Left lung (tissue), 10 donors: Measurements from ENCODE around the gene FHIT. TPM values are rescaled to one million over a fixed set of nuclear protein-coding genes. Genes with fewer than 3 reads are reported as not detected.

Experiments
- ATAC-seq: fragments of 200-7000 bp; cut with Tn5 transposase; one replicate; pipeline ENCODE4 v1.9.1; 2020; ENCODE audit warnings: moderate library complexity
- DNase-seq, 4 donors: peaks; one replicate each; pipeline ENCODE4 v3.0.0-alpha.2; 2013 to 2020
- H3K27ac ChIP-seq, 2 donors: fragments of 200-600 bp; sonication (generic) in 1 of 2; one replicate each; pipeline versions ENCODE4 v1.5.0 to v1.8.0; 2020 to 2021
- H3K27me3 ChIP-seq, 2 donors: fragments of 200-600 bp; sonication (generic) in 1 of 2; one replicate each; pipeline versions ENCODE4 v1.5.0 to v1.8.0; 2020 to 2021
- H3K36me3 ChIP-seq, 2 donors: fragments of 200-600 bp; sonication (generic) in 1 of 2; one replicate each; pipeline versions ENCODE4 v1.5.0 to v1.8.0; 2020 to 2021
- H3K4me1 ChIP-seq, 2 donors: fragments of 200-600 bp; one replicate each; pipeline ENCODE4 v1.8.0; 2021
- H3K4me3 ChIP-seq, 2 donors: fragments of 200-600 bp; sonication (generic) in 1 of 2; one replicate each; pipeline versions ENCODE4 v1.5.0 to v1.8.0; 2020 to 2021; ENCODE audit warnings: mild to moderate bottlenecking in 1 of 2
- H3K9me3 ChIP-seq, 2 donors: fragments of 200-600 bp; sonication (generic) in 1 of 2; one replicate each; pipeline versions ENCODE4 v1.5.0 to v1.8.0; 2020 to 2021
- intact Hi-C, 2 donors: fragments of 100-400 bp; cut with DNase I; formaldehyde crosslinking; loops; one replicate each; pipeline versions ENCODE4 v1.11.2 to v1.14.2; 2022
- polyA plus RNA-seq, 6 donors: library from polyadenylated mRNA; unstranded; fragments of 120-200 nt; gene quantifications; one replicate each; pipeline ENCODE4 v1.2.1, GENCODE V29; 2013; ENCODE audit not compliant: insufficient read length in 6 of 6
- total RNA-seq, 2 donors: library from RNA; stranded (reverse); fragmentation: NEBNext Ultra II Directional; extraction: Animal tissue kit (Norgen Biotek cat#: 25700); gene quantifications; one replicate each; pipeline ENCODE4 v1.2.1, GENCODE V29; 2021
- TF ChIP-seq, protein P1 (sequence below), 2 donors: fragments of 200-600 bp; sonication (generic) in 1 of 2; IDR thresholded peaks; one replicate each; pipeline versions ENCODE4 v1.5.0 to v1.8.0; 2021; ENCODE audit warnings: antibody characterized with exemption in 2 of 2
- donor health status: DM: no; HTN: yes; CAD: no.
- donor health status: DM: no; HTN: no; CAD: no.

Gene FHIT
- total and polyA plus RNA-seq, 8 donors, result 8.5 to 16.3 (median 9.7) TPM

DNA sequence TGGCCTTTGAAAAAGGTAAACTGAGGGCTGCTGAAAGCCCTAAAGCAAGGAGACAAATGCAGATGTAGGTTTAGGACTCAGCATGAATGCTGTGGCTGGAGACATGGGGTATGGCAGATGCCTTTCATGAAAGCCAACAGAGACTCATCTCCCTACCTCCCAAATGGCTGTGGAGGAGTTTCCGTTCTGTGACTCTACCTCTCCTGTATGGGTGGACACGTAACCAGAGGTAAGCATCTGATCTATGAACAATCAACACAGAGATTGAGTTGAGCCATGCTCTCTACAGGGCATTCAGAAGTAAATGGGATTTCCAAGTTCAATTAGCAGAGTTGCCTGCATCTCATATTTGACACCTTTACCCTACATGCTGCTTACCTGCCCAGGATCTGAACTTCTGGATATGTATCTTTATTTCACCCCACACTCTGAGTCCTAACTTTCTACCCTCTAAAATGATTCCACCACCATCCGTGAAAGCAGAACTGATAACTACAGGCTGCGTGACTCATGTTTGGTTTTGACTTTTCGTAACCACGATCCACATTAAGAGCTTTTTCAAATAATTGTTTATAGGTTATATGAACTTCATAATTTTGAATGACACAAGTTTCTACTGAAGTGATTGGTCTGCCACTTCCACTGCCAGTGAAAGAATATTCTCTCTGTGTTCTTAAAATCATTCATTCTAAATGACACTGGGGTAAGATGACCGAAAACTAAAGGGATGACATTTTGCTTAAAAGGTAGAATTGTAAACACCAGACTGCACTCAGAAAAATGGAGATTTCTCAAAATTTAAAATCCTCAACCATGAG is 1058.7 kb downstream of the FHIT start:
- Histone ChIP-seq H3K36me3 (no peaks in the 10 kb centered on the region), H3K9me3 (no peaks in the 10 kb centered on the region), H3K4me3 (no peak overlapping the region), H3K27ac (no peak overlapping the region), H3K4me1 (no peaks in the 10 kb centered on the region), H3K27me3 (no peaks in the 10 kb centered on the region)
- DNase-seq (no peak), ATAC-seq (no peak)
- TF ChIP-seq, protein P1, sequence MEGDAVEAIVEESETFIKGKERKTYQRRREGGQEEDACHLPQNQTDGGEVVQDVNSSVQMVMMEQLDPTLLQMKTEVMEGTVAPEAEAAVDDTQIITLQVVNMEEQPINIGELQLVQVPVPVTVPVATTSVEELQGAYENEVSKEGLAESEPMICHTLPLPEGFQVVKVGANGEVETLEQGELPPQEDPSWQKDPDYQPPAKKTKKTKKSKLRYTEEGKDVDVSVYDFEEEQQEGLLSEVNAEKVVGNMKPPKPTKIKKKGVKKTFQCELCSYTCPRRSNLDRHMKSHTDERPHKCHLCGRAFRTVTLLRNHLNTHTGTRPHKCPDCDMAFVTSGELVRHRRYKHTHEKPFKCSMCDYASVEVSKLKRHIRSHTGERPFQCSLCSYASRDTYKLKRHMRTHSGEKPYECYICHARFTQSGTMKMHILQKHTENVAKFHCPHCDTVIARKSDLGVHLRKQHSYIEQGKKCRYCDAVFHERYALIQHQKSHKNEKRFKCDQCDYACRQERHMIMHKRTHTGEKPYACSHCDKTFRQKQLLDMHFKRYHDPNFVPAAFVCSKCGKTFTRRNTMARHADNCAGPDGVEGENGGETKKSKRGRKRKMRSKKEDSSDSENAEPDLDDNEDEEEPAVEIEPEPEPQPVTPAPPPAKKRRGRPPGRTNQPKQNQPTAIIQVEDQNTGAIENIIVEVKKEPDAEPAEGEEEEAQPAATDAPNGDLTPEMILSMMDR (IDR thresholded peaks at IDR 0.05), result no peak
- intact Hi-C loops, result no loop called here

DNA sequence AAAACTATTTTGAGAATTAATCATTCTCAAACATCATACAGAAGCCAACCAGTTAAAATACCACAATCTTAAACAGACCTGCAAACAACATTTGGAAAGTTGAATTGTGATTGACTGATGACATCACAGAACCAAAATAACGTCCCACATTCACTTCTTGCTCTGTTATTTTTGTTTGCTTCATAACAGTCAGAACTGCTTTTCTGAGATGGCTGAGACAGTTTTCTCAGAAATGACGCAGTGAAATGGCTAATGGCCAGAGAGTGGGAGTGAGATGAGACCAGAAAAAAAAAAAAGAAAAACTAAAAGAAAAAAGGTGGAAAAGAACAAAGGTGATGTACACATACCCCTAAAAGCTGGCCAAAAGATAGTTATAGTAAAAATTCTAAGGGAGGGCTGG is 1061.2 kb downstream of the FHIT start:
- Histone ChIP-seq H3K9me3 (no peaks in the 10 kb centered on the region), H3K27ac (no peak overlapping the region), H3K36me3 (no peaks in the 10 kb centered on the region), H3K27me3 (no peaks in the 10 kb centered on the region), H3K4me1 (no peaks in the 10 kb centered on the region), H3K4me3 (no peak overlapping the region)
- intact Hi-C loops, result no loop called here
- no peak for DNase-seq
- TF ChIP-seq, protein P1 (IDR thresholded peaks at IDR 0.05), result no peak
- no peak for ATAC-seq

DNA sequence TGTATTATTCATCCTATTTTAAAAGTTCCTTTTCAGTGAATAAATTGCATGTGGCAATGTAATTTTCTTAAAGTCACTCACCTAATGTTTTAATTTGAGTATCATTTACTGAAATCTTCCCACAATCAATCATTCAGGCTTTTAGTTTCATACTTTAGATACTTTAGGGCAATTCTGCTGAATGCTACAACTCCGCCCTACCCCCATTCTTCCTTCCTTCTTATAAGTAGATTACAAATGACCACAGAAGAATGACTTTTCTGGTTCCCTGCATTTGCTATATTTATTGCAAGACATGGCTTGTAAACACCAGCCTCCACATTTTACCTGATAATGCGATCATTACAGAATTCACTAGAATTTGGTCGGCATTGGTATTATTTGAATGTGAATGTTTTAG is 1061.9 kb downstream of the FHIT start:
- Histone ChIP-seq H3K27ac (no peak overlapping the region), H3K4me1 (no peaks in the 10 kb centered on the region), H3K36me3 (no peaks in the 10 kb centered on the region), H3K9me3 (no peaks in the 10 kb centered on the region), H3K27me3 (no peaks in the 10 kb centered on the region), H3K4me3 (no peak overlapping the region)
- TF ChIP-seq, protein P1 (IDR thresholded peaks at IDR 0.05), result no peak
- no peak for ATAC-seq
- intact Hi-C loops, result no loop called here
- no peak for DNase-seq

DNA sequence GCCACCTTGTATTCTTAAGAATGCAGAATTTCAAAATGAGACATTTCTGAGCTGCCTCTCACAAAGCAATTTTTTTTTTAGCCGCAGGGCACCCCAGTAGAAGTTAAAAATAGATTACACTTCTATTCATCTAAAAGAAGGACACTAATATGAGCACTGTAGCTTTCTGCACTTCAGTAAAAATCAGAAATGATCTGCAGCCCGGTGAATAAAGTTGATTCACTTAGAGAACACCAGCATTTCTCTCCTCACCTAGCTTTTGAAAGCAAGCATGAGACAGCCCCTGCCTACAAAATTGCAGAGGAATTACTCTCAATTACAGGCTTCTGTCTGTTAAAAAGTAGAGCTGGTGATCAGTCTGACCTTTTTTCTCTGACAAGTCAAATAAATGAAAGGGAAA is 1062.4 kb downstream of the FHIT start:
- DNase-seq (no peak), ATAC-seq (no peak)
- Histone ChIP-seq H3K27me3 (no peaks in the 10 kb centered on the region), H3K9me3 (no peaks in the 10 kb centered on the region), H3K4me3 (no peak overlapping the region), H3K36me3 (no peaks in the 10 kb centered on the region), H3K4me1 (no peaks in the 10 kb centered on the region), H3K27ac (no peak overlapping the region)
- intact Hi-C loops, result no loop called here
- TF ChIP-seq, protein P1 (IDR thresholded peaks at IDR 0.05), result no peak

DNA sequence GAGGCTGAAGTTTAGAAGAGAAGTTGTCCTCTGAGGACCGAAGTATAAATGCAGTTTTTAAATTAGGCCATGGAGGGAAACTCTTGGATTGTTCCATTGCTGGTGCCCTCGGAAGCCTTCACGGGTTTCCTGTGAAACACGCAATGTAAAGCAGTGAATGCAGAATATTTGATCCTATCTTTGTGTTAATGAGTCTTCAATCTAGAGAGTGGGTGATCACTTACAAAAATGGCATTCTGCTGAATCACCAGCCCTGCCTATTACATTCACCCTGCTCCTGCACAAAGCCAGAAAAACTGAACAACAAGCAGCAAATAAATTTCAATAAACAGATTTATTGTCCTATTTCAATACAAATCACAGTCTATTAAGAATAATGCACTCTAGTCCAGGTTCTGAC is 1063.9 kb downstream of the FHIT start:
- no peak for DNase-seq
- intact Hi-C loops, result no loop called here
- H3K4me3 ChIP-seq, result no peak overlapping the region
- no peaks in the 10 kb centered on the region for H3K4me1 ChIP-seq
- TF ChIP-seq, protein P1 (IDR thresholded peaks at IDR 0.05), result no peak
- no peaks in the 10 kb centered on the region for H3K36me3 ChIP-seq
- H3K9me3 ChIP-seq, result no peaks in the 10 kb centered on the region
- H3K27me3 ChIP-seq, result no peaks in the 10 kb centered on the region
- H3K27ac ChIP-seq, result no peak overlapping the region
- ATAC-seq, result no peak
